SK-N-MC (cell line): ENCODE results near the gene ATXN3.

Source experiments
- EZH2 ChIP-seq: fragments of 200-600 bp; sonication (generic); IDR thresholded peaks from one replicate; pipeline ENCODE4 v1.6.1; 2017; ENCODE audit warnings: antibody characterized with exemption
- POLR2AphosphoS5 ChIP-seq: IDR thresholded peaks from 2 replicates; pipeline ENCODE4 v1.6.1; 2012; ENCODE audit warnings: mild to moderate bottlenecking, low read depth, low read length, borderline replicate concordance

- no peak for TF ChIP-seq POLR2AphosphoS5
- no peak for TF ChIP-seq EZH2
These were observed 1.1 kb downstream of the ATXN3 start for GRCh38 chr14:92105073-92105892.
